HG03558 (cell line): ENCODE data around the gene SEMA4C.

Experiments used
- ATAC-seq: cut with Tn5 transposase; IDR thresholded peaks from one replicate; pipeline ENCODE4 v1.9.1; 2021; ENCODE audit warnings: moderate number of reproducible peaks; ENCODE audit not compliant: unreplicated experiment; ENCODE audit errors: extremely low read depth

SEMA4C gene

GRCh38 chr2:96883306-96883705 is 13.4 kb upstream of the SEMA4C start:
- no peak for ATAC-seq

GRCh38 chr2:96882906-96883305 is 13.0 kb upstream of the SEMA4C start:
- ATAC-seq: no peak

GRCh38 chr2:96882230-96882629 is 12.3 kb upstream of the SEMA4C start:
- ATAC-seq: no peak

- no peak for ATAC-seq
These were observed 11.7 kb upstream of the SEMA4C start for GRCh38 chr2:96881349-96882195.

- ATAC-seq: no peak
These were observed 11.0 kb upstream of the SEMA4C start for GRCh38 chr2:96880891-96881273.

- no peak for ATAC-seq
These were observed 9.7 kb upstream of the SEMA4C start for GRCh38 chr2:96879545-96880040.

- ATAC-seq: no peak
These were observed 9.1 kb upstream of the SEMA4C start for GRCh38 chr2:96878796-96879544.

GRCh38 chr2:96878171-96878570 is 8.3 kb upstream of the SEMA4C start:
- ATAC-seq: no peak

- no peak for ATAC-seq
These were observed 7.8 kb upstream of the SEMA4C start for GRCh38 chr2:96877631-96878092.

- no peak for ATAC-seq
These were observed 7.2 kb upstream of the SEMA4C start for GRCh38 chr2:96877042-96877451.

GRCh38 chr2:96876269-96877041 is 6.6 kb upstream of the SEMA4C start:
- ATAC-seq: no peak

GRCh38 chr2:96875498-96876268 is 5.8 kb upstream of the SEMA4C start:
- ATAC-seq: no peak

GRCh38 chr2:96874198-96874831 is 4.4 kb upstream of the SEMA4C start:
- ATAC-seq: no peak

- ATAC-seq: no peak
These were observed 3.8 kb upstream of the SEMA4C start for GRCh38 chr2:96873651-96874096.

GRCh38 chr2:96872591-96873349 is 2.9 kb upstream of the SEMA4C start:
- no peak for ATAC-seq

- no peak for ATAC-seq
These were observed 861 bp upstream of the SEMA4C start for GRCh38 chr2:96870626-96871255.

- ATAC-seq: no peak
These were observed 529 bp downstream of the SEMA4C start for GRCh38 chr2:96869281-96869821.
